Esophagus (tissue), 2 donors: ENCODE measurements around the gene ZC3H12D. TPM values are rescaled to one million over a fixed set of nuclear protein-coding genes. Genes with fewer than 3 reads are reported as not detected.

Source experiments
- H3K27ac ChIP-seq, 2 donors: one replicate each; pipeline ENCODE4 v1.5.1; 2013; ENCODE audit warnings: low read depth in 2 of 2, mild to moderate bottlenecking in 2 of 2, inconsistent platforms in 1 of 2, low read length in 1 of 2, moderate library complexity in 1 of 2
- H3K27me3 ChIP-seq, 2 donors: one replicate each; pipeline ENCODE4 v1.6.1; 2013; ENCODE audit warnings: low read length in 2 of 2, control low read depth in 1 of 2, mild to moderate bottlenecking in 1 of 2; ENCODE audit not compliant: insufficient read depth in 2 of 2, control insufficient read depth in 1 of 2
- H3K36me3 ChIP-seq, 2 donors: one replicate each; pipeline ENCODE4 v1.6.1; 2013; ENCODE audit warnings: low read length in 1 of 2; ENCODE audit not compliant: control insufficient read depth in 2 of 2, insufficient read depth in 2 of 2
- H3K4me1 ChIP-seq, 2 donors: one replicate each; pipeline ENCODE4 v1.6.1; 2013; ENCODE audit warnings: low read length in 1 of 2; ENCODE audit not compliant: control insufficient read depth in 2 of 2, insufficient read depth in 2 of 2
- H3K4me3 ChIP-seq, 2 donors: one replicate each; pipeline ENCODE4 v1.5.1; 2013; ENCODE audit warnings: low read length in 2 of 2, mild to moderate bottlenecking in 2 of 2, low read depth in 1 of 2, moderate library complexity in 1 of 2
- H3K9me3 ChIP-seq, 2 donors: one replicate each; pipeline ENCODE4 v1.6.1; 2013; ENCODE audit warnings: mild to moderate bottlenecking in 2 of 2, low read depth in 1 of 2, low read length in 1 of 2, moderate library complexity in 1 of 2; ENCODE audit not compliant: control insufficient read depth in 2 of 2, insufficient read depth in 1 of 2
- WGBS, 2 donors: extraction: QIAGEN DNeasy Blood & Tissue Kit; methylation state at CpG; one replicate each; pipeline ENCODE4 v1.1.7; 2013; 5-methylcytosine and 5-hydroxymethylcytosine counted together
- polyA plus RNA-seq, 2 donors: library from polyadenylated mRNA; stranded (reverse); fragments of 200-250 nt; gene quantifications; one replicate each; pipeline ENCODE4 v1.2.3, GENCODE V29; 2013
- donor health status: healthy with polysubstance abuse.
- donor health status: Bipolar disorder and iron deficiency.

ZC3H12D gene
- polyA plus RNA-seq, 2 donors: 0.20 to 0.29 TPM

- Histone ChIP-seq H3K27me3 (no peaks in the 10 kb centered on the region), H3K9me3 (no peaks in the 10 kb centered on the region), H3K36me3 (no peaks in the 10 kb centered on the region), H3K4me3 (no peak overlapping the region), H3K27ac (no peak overlapping the region), H3K4me1 (no peaks in the 10 kb centered on the region)
- WGBS, 2 donors: 82 to 95% methylated on average over 8 of the region's 8 CpGs
Observed at GRCh38 chr6:149425224-149425623, 59.6 kb downstream of the ZC3H12D start.

GRCh38 chr6:149423964-149424440 is 60.8 kb downstream of the ZC3H12D start:
- H3K27ac ChIP-seq: no peak overlapping the region
- no peaks in the 10 kb centered on the region for H3K36me3 ChIP-seq
- no peaks in the 10 kb centered on the region for H3K27me3 ChIP-seq
- no peaks in the 10 kb centered on the region for H3K9me3 ChIP-seq
- H3K4me1 ChIP-seq: no peaks in the 10 kb centered on the region
- WGBS, 2 donors: 51 to 55% methylated on average over 7 of the region's 7 CpGs
- no peak overlapping the region for H3K4me3 ChIP-seq

GRCh38 chr6:149422581-149422980 is 62.2 kb downstream of the ZC3H12D start:
- Histone ChIP-seq H3K4me3 (no peak overlapping the region), H3K4me1 (no peaks in the 10 kb centered on the region), H3K27me3 (no peaks in the 10 kb centered on the region), H3K36me3 (no peaks in the 10 kb centered on the region), H3K27ac (no peak overlapping the region), H3K9me3 (no peaks in the 10 kb centered on the region)
- WGBS, 2 donors: 89 to 90% methylated on average over 4 of the region's 4 CpGs

- H3K4me1 ChIP-seq: no peaks in the 10 kb centered on the region
- WGBS, 2 donors: 74 to 77% methylated on average over 5 of the region's 5 CpGs
- H3K4me3 ChIP-seq: no peak overlapping the region
- H3K9me3 ChIP-seq: no peaks in the 10 kb centered on the region
- no peak overlapping the region for H3K27ac ChIP-seq
- H3K27me3 ChIP-seq: no peaks in the 10 kb centered on the region
- H3K36me3 ChIP-seq: no peaks in the 10 kb centered on the region
Observed at GRCh38 chr6:149421132-149421531, 63.7 kb downstream of the ZC3H12D start.

GRCh38 chr6:149419696-149420404 is 65.0 kb downstream of the ZC3H12D start:
- H3K4me3 ChIP-seq: no peak overlapping the region
- no peaks in the 10 kb centered on the region for H3K4me1 ChIP-seq
- no peaks in the 10 kb centered on the region for H3K36me3 ChIP-seq
- H3K27ac ChIP-seq: no peak overlapping the region
- no peaks in the 10 kb centered on the region for H3K9me3 ChIP-seq
- WGBS, 2 donors: 83 to 87% methylated on average over 13 of the region's 13 CpGs
- H3K27me3 ChIP-seq: no peaks in the 10 kb centered on the region

- Histone ChIP-seq H3K4me1 (no peaks in the 10 kb centered on the region), H3K4me3 (no peak overlapping the region), H3K9me3 (no peaks in the 10 kb centered on the region), H3K27ac (no peak overlapping the region), H3K27me3 (no peaks in the 10 kb centered on the region), H3K36me3 (peaks cover 0 to 3% of the 10 kb centered on the region in 2 donors)
- WGBS, 2 donors: 90 to 93% methylated on average over 4 of the region's 4 CpGs
Observed at GRCh38 chr6:149414821-149415220, 70.0 kb downstream of the ZC3H12D start.

GRCh38 chr6:149414009-149414408 is 70.8 kb downstream of the ZC3H12D start:
- H3K9me3 ChIP-seq: no peaks in the 10 kb centered on the region
- H3K36me3 ChIP-seq: peaks cover 0 to 4% of the 10 kb centered on the region in 2 donors
- H3K4me3 ChIP-seq: no peak overlapping the region
- no peaks in the 10 kb centered on the region for H3K27me3 ChIP-seq
- H3K27ac ChIP-seq: no peak overlapping the region
- 69 to 93% methylated on average over 4 of the region's 4 CpGs for WGBS, 2 donors
- H3K4me1 ChIP-seq: no peaks in the 10 kb centered on the region

- H3K36me3 ChIP-seq: peaks cover 0 to 4% of the 10 kb centered on the region in 2 donors
- H3K27me3 ChIP-seq: no peaks in the 10 kb centered on the region
- no peaks in the 10 kb centered on the region for H3K4me1 ChIP-seq
- no peak overlapping the region for H3K4me3 ChIP-seq
- H3K27ac ChIP-seq: no peak overlapping the region
- H3K9me3 ChIP-seq: no peaks in the 10 kb centered on the region
Observed at GRCh38 chr6:149410557-149410956, 74.3 kb downstream of the ZC3H12D start.

GRCh38 chr6:149409617-149410016 is 75.2 kb downstream of the ZC3H12D start:
- Histone ChIP-seq H3K4me1 (no peaks in the 10 kb centered on the region), H3K9me3 (no peaks in the 10 kb centered on the region), H3K27ac (no peak overlapping the region), H3K27me3 (no peaks in the 10 kb centered on the region), H3K4me3 (no peak overlapping the region), H3K36me3 (peaks cover 0 to 4% of the 10 kb centered on the region in 2 donors)
- 94 to 97% methylated on average over 3 of the region's 3 CpGs for WGBS, 2 donors
